ENCODE measurements around the gene RUNDC3A.
A peak's percentile ranks its signal among the peaks of the same experiment; 100 is the strongest.
"Not testable (repeated sequence)": the region's sequence is repeated elsewhere in the genome, so short reads cannot be mapped to it uniquely, and the experiment has no call there.

The RUNDC3A gene

GRCh38 chr17:44323359-44324091 lies 15.1 kb downstream of the RUNDC3A start:
- H3K27me3 Mint-ChIP-seq, result peaks cover 3% of the 10 kb centered on the region
- H3K4me1 Mint-ChIP-seq, result peaks cover 51% of the 10 kb centered on the region
- H3K9me3 Mint-ChIP-seq, result no peaks in the 10 kb centered on the region
- no peak overlapping the region for H3K27ac Mint-ChIP-seq
- H3K4me3 Mint-ChIP-seq, result peak overlapping the region; percentile 97
- ATAC-seq, result no peak
- peaks cover 35% of the 10 kb centered on the region for H3K36me3 Mint-ChIP-seq

- H3K4me3 Mint-ChIP-seq, result peak overlapping the region; percentile 97
- H3K4me1 Mint-ChIP-seq, result peaks cover 51% of the 10 kb centered on the region
- no peak overlapping the region for H3K27ac Mint-ChIP-seq
- H3K27me3 Mint-ChIP-seq, result no peaks in the 10 kb centered on the region
- no peaks in the 10 kb centered on the region for H3K9me3 Mint-ChIP-seq
- H3K36me3 Mint-ChIP-seq, result peaks cover 30% of the 10 kb centered on the region
- ATAC-seq, result peak; percentile 0
Measured at GRCh38 chr17:44324092-44324570, 15.7 kb downstream of the RUNDC3A start.

GRCh38 chr17:44324571-44325275 lies 16.3 kb downstream of the RUNDC3A start, which contains the start of gene SLC25A39:
TSS of gene SLC25A39 (minus strand) at chr17:44324823. CDS start at chr17:44323562, 1,261 bp downstream.
- Mint-ChIP-seq H3K36me3 (peaks cover 24% of the 10 kb centered on the region), H3K9me3 (no peaks in the 10 kb centered on the region), H3K27ac (peak within 1 kb of the TSS; percentile 98), H3K4me3 (peak within 1 kb of the TSS; percentile 97), H3K4me1 (peaks cover 51% of the 10 kb centered on the region), H3K27me3 (no peaks in the 10 kb centered on the region)
- ATAC-seq, result peak; percentile 88

GRCh38 chr17:44326861-44327444 lies 18.6 kb downstream of the RUNDC3A start:
- Mint-ChIP-seq H3K27me3 (no peaks in the 10 kb centered on the region), H3K4me1 (peaks cover 49% of the 10 kb centered on the region), H3K9me3 (no peaks in the 10 kb centered on the region), H3K36me3 (peaks cover 6% of the 10 kb centered on the region), H3K4me3 (peak overlapping the region; percentile 64), H3K27ac (peak overlapping the region; percentile 98)
- peak; percentile 85 for ATAC-seq

- Mint-ChIP-seq H3K36me3 (no peaks in the 10 kb centered on the region), H3K27me3 (no peaks in the 10 kb centered on the region), H3K4me1 (peaks cover 39% of the 10 kb centered on the region), H3K9me3 (no peaks in the 10 kb centered on the region), H3K4me3 (no peak overlapping the region), H3K27ac (peak overlapping the region; percentile 98)
- no peak for ATAC-seq
Measured at GRCh38 chr17:44327715-44328449, 19.5 kb downstream of the RUNDC3A start.

- ATAC-seq, H3K36me3 Mint-ChIP-seq, H3K9me3 Mint-ChIP-seq, H3K27me3 Mint-ChIP-seq, H3K27ac Mint-ChIP-seq, H3K4me3 Mint-ChIP-seq: not testable (repeated sequence)
- H3K4me1 Mint-ChIP-seq, result peaks cover 30% of the 10 kb centered on the region
Measured at GRCh38 chr17:44329516-44329915, 21.1 kb downstream of the RUNDC3A start.

GRCh38 chr17:44330263-44330662 lies 21.9 kb downstream of the RUNDC3A start:
- not testable (repeated sequence) for H3K27ac Mint-ChIP-seq, H3K4me3 Mint-ChIP-seq, H3K9me3 Mint-ChIP-seq, ATAC-seq, H3K36me3 Mint-ChIP-seq, H3K27me3 Mint-ChIP-seq
- H3K4me1 Mint-ChIP-seq, result peaks cover 34% of the 10 kb centered on the region

GRCh38 chr17:44331249-44331760 lies 22.9 kb downstream of the RUNDC3A start:
- Mint-ChIP-seq H3K4me1 (peaks cover 30% of the 10 kb centered on the region), H3K9me3 (no peaks in the 10 kb centered on the region), H3K27me3 (no peaks in the 10 kb centered on the region), H3K36me3 (no peaks in the 10 kb centered on the region), H3K27ac (peak overlapping the region; percentile 30), H3K4me3 (no peak overlapping the region)
- peak; percentile 42 for ATAC-seq

GRCh38 chr17:44333371-44333770 lies 25.0 kb downstream of the RUNDC3A start:
- Mint-ChIP-seq H3K4me1 (peaks cover 26% of the 10 kb centered on the region), H3K9me3 (no peaks in the 10 kb centered on the region), H3K4me3 (no peak overlapping the region), H3K27me3 (no peaks in the 10 kb centered on the region), H3K27ac (no peak overlapping the region), H3K36me3 (no peaks in the 10 kb centered on the region)
- no peak for ATAC-seq

GRCh38 chr17:44334315-44334714 lies 25.9 kb downstream of the RUNDC3A start:
- peak overlapping the region; percentile 40 for H3K27ac Mint-ChIP-seq
- H3K36me3 Mint-ChIP-seq, result no peaks in the 10 kb centered on the region
- no peaks in the 10 kb centered on the region for H3K9me3 Mint-ChIP-seq
- H3K4me1 Mint-ChIP-seq, result peaks cover 30% of the 10 kb centered on the region
- H3K4me3 Mint-ChIP-seq, result no peak overlapping the region
- H3K27me3 Mint-ChIP-seq, result no peaks in the 10 kb centered on the region
- ATAC-seq, result no peak

- Mint-ChIP-seq H3K4me1 (peaks cover 30% of the 10 kb centered on the region), H3K4me3 (no peak overlapping the region), H3K36me3 (no peaks in the 10 kb centered on the region), H3K27me3 (no peaks in the 10 kb centered on the region), H3K9me3 (no peaks in the 10 kb centered on the region), H3K27ac (peak overlapping the region; percentile 40)
- ATAC-seq, result no peak
Measured at GRCh38 chr17:44334727-44335126, 26.3 kb downstream of the RUNDC3A start.

- Mint-ChIP-seq H3K4me3 (no peak overlapping the region), H3K4me1 (peaks cover 30% of the 10 kb centered on the region), H3K27ac (no peak overlapping the region), H3K9me3 (no peaks in the 10 kb centered on the region), H3K27me3 (no peaks in the 10 kb centered on the region), H3K36me3 (no peaks in the 10 kb centered on the region)
- no peak for ATAC-seq
Measured at GRCh38 chr17:44335564-44335963, 27.2 kb downstream of the RUNDC3A start.

- H3K4me3 Mint-ChIP-seq, result no peak overlapping the region
- peaks cover 30% of the 10 kb centered on the region for H3K4me1 Mint-ChIP-seq
- no peak for ATAC-seq
- no peaks in the 10 kb centered on the region for H3K36me3 Mint-ChIP-seq
- no peak overlapping the region for H3K27ac Mint-ChIP-seq
- H3K27me3 Mint-ChIP-seq, result no peaks in the 10 kb centered on the region
- no peaks in the 10 kb centered on the region for H3K9me3 Mint-ChIP-seq
Measured at GRCh38 chr17:44335968-44336367, 27.6 kb downstream of the RUNDC3A start.

GRCh38 chr17:44338702-44339101 lies 30.3 kb downstream of the RUNDC3A start:
- Mint-ChIP-seq H3K36me3 (no peaks in the 10 kb centered on the region), H3K27ac (peak overlapping the region; percentile 68), H3K4me3 (no peak overlapping the region), H3K9me3 (no peaks in the 10 kb centered on the region), H3K4me1 (peaks cover 22% of the 10 kb centered on the region), H3K27me3 (no peaks in the 10 kb centered on the region)
- no peak for ATAC-seq

GRCh38 chr17:44340553-44340952 lies 32.2 kb downstream of the RUNDC3A start:
- H3K27me3 Mint-ChIP-seq, H3K36me3 Mint-ChIP-seq, H3K9me3 Mint-ChIP-seq, H3K27ac Mint-ChIP-seq, H3K4me3 Mint-ChIP-seq, ATAC-seq: not testable (repeated sequence)
- peaks cover 17% of the 10 kb centered on the region for H3K4me1 Mint-ChIP-seq

All from stimulated activated memory B cell treated with anti-CD40 and anti-IgM and Interleukin-4, amounts not matched to agents 10 μg/mL and 1 μg/mL and 100 μg/mL, for 72 hours (primary cell).